WTC11 (cell line): ENCODE measurements around the gene REELD1. TPM values are rescaled to one million over a fixed set of nuclear protein-coding genes. Genes with fewer than 3 reads are reported as not detected.

Experiments used
- ATAC-seq: fragments of 200-7000 bp; cut with Tn5 transposase; 2 replicates; pipeline ENCODE4 v1.10.0; 2021; ENCODE audit warnings: mild to moderate bottlenecking, moderate library complexity
- CTCF ChIA-PET: fragments of 300-600 bp; sonication (Branson Sonifier 250); formaldehyde crosslinking; loops from one replicate; lab custom pipeline; 2021; ENCODE audit warnings: antibody characterized with exemption; lab: Charles Lee
- POLR2A ChIA-PET: fragments of 350-600 bp; sonication (Branson Sonifier 250); formaldehyde crosslinking; loops from one replicate; lab custom pipeline; 2021; ENCODE audit warnings: antibody characterized with exemption; lab: Charles Lee
- DNase-seq: peaks from one replicate; pipeline ENCODE4 v3.0.0; 2021; ENCODE audit warnings: low spot score
- H3K27ac Mint-ChIP-seq: 2 replicates; pipeline ENCODE4 v1.8.0; 2021; ENCODE audit warnings: mixed read lengths
- H3K27me3 Mint-ChIP-seq: 2 replicates; pipeline ENCODE4 v1.8.0; 2021; ENCODE audit warnings: low read depth, mild to moderate bottlenecking, moderate library complexity, mixed read lengths
- H3K36me3 Mint-ChIP-seq: 2 replicates; pipeline ENCODE4 v1.8.0; 2021; ENCODE audit warnings: mixed read lengths
- H3K4me1 Mint-ChIP-seq: 2 replicates; pipeline ENCODE4 v1.8.0; 2022; ENCODE audit warnings: mixed read lengths
- H3K4me3 Mint-ChIP-seq: 2 replicates; pipeline ENCODE4 v1.8.0; 2021; ENCODE audit warnings: mild to moderate bottlenecking, moderate library complexity, mixed read lengths
- H3K9me3 Mint-ChIP-seq: 2 replicates; pipeline ENCODE4 v1.8.0; 2021; ENCODE audit warnings: mixed read lengths
- AFF4 ChIP-seq: sonication (generic); formaldehyde crosslinking; IDR thresholded peaks from 2 replicates; pipeline ENCODE4 v1.8.1; 2023; ENCODE audit warnings: mild to moderate bottlenecking, missing genetic modification reagents, borderline replicate concordance
- ATF3 ChIP-seq: sonication (generic); formaldehyde crosslinking; conservative IDR thresholded peaks from 2 replicates; pipeline ENCODE4 v1.8.1; 2022; ENCODE audit warnings: mild to moderate bottlenecking, missing genetic modification reagents
- EMX1 ChIP-seq: fragments of 250-450 bp; sonication (Bioruptor Pico); IDR thresholded peaks from 2 replicates; pipeline ENCODE4 v1.8.0; 2021; ENCODE audit warnings: mild to moderate bottlenecking
- FOXP1 ChIP-seq: sonication (generic); formaldehyde crosslinking; IDR thresholded peaks from 2 replicates; pipeline ENCODE4 v1.8.0; 2022; ENCODE audit warnings: missing genetic modification reagents, mild to moderate bottlenecking, moderate library complexity, borderline replicate concordance
- HMGXB4 ChIP-seq: sonication (generic); formaldehyde crosslinking; IDR thresholded peaks from 2 replicates; pipeline ENCODE4 v1.8.1; 2023; ENCODE audit warnings: mild to moderate bottlenecking, moderate library complexity, missing genetic modification reagents
- JUN ChIP-seq: sonication (generic); formaldehyde crosslinking; IDR thresholded peaks from 2 replicates; pipeline ENCODE4 v1.8.0; 2023; ENCODE audit warnings: mild to moderate bottlenecking, missing genetic modification reagents
- KAT7 ChIP-seq: sonication (generic); formaldehyde crosslinking; IDR thresholded peaks from 2 replicates; pipeline ENCODE4 v1.8.1; 2023; ENCODE audit warnings: missing genetic modification reagents, mild to moderate bottlenecking, borderline replicate concordance
- MAX ChIP-seq: sonication (generic); formaldehyde crosslinking; IDR thresholded peaks from 2 replicates; pipeline ENCODE4 v1.8.0; 2022; ENCODE audit warnings: mild to moderate bottlenecking, missing genetic modification reagents
- NR1H2 ChIP-seq: sonication (generic); formaldehyde crosslinking; IDR thresholded peaks from 2 replicates; pipeline ENCODE4 v1.9.0; 2021; ENCODE audit warnings: mild to moderate bottlenecking, moderate library complexity, missing genetic modification reagents
- USF1 ChIP-seq: sonication (generic); formaldehyde crosslinking; IDR thresholded peaks from 2 replicates; pipeline ENCODE4 v1.8.0; 2022; ENCODE audit warnings: mild to moderate bottlenecking, missing genetic modification reagents
- ZNF263 ChIP-seq: sonication (generic); formaldehyde crosslinking; IDR thresholded peaks from 2 replicates; pipeline ENCODE4 v1.8.1; 2022; ENCODE audit warnings: low read depth, mild to moderate bottlenecking, moderate library complexity, missing genetic modification reagents
- ZNF281 ChIP-seq: sonication (generic); formaldehyde crosslinking; IDR thresholded peaks from 2 replicates; pipeline ENCODE4 v1.8.0; 2023; ENCODE audit warnings: mild to moderate bottlenecking, missing genetic modification reagents
- total RNA-seq: library from RNA; stranded (reverse); gene quantifications from 3 replicates; pipeline ENCODE4 v1.2.3, GENCODE V29; 2021
- TF ChIP-seq, protein P1 (sequence below): sonication (generic); formaldehyde crosslinking; IDR thresholded peaks from 2 replicates; pipeline ENCODE4 v1.8.1; 2023; ENCODE audit warnings: mild to moderate bottlenecking, missing genetic modification reagents, moderate library complexity
- TF ChIP-seq, protein P2 (sequence below): sonication (generic); formaldehyde crosslinking; IDR thresholded peaks from 2 replicates; pipeline ENCODE4 v1.8.1; 2022; ENCODE audit warnings: missing genetic modification reagents, borderline replicate concordance
- TF ChIP-seq, protein P3 (sequence below): sonication (generic); formaldehyde crosslinking; conservative IDR thresholded peaks from 2 replicates; pipeline ENCODE4 v1.8.1; 2023; ENCODE audit warnings: mild to moderate bottlenecking, low read depth, missing genetic modification reagents, moderate library complexity
- TF ChIP-seq, protein P4 (sequence below): sonication (generic); formaldehyde crosslinking; IDR thresholded peaks from 2 replicates; pipeline ENCODE4 v1.8.1; 2022; ENCODE audit warnings: mild to moderate bottlenecking, moderate library complexity, missing genetic modification reagents

The REELD1 gene
- total RNA-seq, 1 experiment from 2014 or later, result not detected

GRCh38 chr4:146256328-146256727 lies 42.0 kb downstream of the REELD1 start:
- H3K9me3 Mint-ChIP-seq, result no peaks in the 10 kb centered on the region
- H3K36me3 Mint-ChIP-seq, result no peaks in the 10 kb centered on the region
- ATAC-seq (no peak), DNase-seq (no peak)
- H3K27me3 Mint-ChIP-seq, result no peaks in the 10 kb centered on the region
- ChIA-PET POLR2A (no interaction called here), CTCF (no interaction called here)
- H3K27ac Mint-ChIP-seq, result no peak overlapping the region
- no peaks in the 10 kb centered on the region for H3K4me1 Mint-ChIP-seq
- H3K4me3 Mint-ChIP-seq, result no peak overlapping the region
- TF ChIP-seq HMGXB4 (CRISPR knock-in tag) (no peak), USF1 (CRISPR knock-in tag) (no peak), MAX (CRISPR knock-in tag) (no peak), ZNF281 (CRISPR knock-in tag) (no peak), ATF3 (no peak), EMX1 (CRISPR knock-in tag) (no peak), AFF4 (no peak), FOXP1 (CRISPR knock-in tag) (no peak), ZNF263 (no peak)
- TF ChIP-seq, all 79 proteins: peak for 0

DNA sequence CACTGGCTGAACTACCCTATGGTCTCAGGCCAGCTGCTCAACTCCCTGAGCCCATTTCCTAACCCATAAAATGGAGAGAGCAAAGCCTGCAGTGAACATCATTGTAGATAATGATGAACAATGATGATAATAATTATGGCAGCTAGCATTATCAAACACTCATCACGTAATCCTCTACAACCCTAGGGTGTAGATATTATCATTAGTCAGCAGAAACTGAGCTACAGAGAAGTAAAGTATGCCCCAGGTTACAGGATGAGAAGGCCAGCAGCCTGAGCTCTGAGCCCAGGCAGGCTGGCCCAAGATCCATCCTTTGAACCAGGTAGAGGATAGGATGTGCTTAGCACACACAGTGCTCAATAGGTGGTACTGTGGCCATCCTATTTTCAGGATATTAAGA lies 43.2 kb downstream of the REELD1 start:
- H3K4me3 Mint-ChIP-seq, result no peak overlapping the region
- H3K27ac Mint-ChIP-seq, result no peak overlapping the region
- CTCF ChIA-PET, result no interaction called here
- H3K27me3 Mint-ChIP-seq, result no peaks in the 10 kb centered on the region
- H3K9me3 Mint-ChIP-seq, result no peaks in the 10 kb centered on the region
- ATAC-seq (no peak), DNase-seq (no peak)
- POLR2A ChIA-PET, result no interaction called here
- H3K4me1 Mint-ChIP-seq, result no peaks in the 10 kb centered on the region
- no peaks in the 10 kb centered on the region for H3K36me3 Mint-ChIP-seq
- TF ChIP-seq JUN (CRISPR knock-in tag) (no peak), MAX (CRISPR knock-in tag) (no peak), KAT7 (CRISPR knock-in tag) (no peak), NR1H2 (no peak)
- TF ChIP-seq, protein P1, sequence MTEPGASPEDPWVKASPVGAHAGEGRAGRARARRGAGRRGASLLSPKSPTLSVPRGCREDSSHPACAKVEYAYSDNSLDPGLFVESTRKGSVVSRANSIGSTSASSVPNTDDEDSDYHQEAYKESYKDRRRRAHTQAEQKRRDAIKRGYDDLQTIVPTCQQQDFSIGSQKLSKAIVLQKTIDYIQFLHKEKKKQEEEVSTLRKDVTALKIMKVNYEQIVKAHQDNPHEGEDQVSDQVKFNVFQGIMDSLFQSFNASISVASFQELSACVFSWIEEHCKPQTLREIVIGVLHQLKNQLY (CRISPR knock-in tag), result no peak
- TF ChIP-seq, protein P2, sequence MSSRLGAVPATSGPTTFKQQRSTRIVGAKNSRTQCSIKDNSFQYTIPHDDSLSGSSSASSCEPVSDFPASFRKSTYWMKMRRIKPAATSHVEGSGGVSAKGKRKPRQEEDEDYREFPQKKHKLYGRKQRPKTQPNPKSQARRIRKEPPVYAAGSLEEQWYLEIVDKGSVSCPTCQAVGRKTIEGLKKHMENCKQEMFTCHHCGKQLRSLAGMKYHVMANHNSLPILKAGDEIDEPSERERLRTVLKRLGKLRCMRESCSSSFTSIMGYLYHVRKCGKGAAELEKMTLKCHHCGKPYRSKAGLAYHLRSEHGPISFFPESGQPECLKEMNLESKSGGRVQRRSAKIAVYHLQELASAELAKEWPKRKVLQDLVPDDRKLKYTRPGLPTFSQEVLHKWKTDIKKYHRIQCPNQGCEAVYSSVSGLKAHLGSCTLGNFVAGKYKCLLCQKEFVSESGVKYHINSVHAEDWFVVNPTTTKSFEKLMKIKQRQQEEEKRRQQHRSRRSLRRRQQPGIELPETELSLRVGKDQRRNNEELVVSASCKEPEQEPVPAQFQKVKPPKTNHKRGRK (CRISPR knock-in tag), result no peak
- TF ChIP-seq, protein P3, sequence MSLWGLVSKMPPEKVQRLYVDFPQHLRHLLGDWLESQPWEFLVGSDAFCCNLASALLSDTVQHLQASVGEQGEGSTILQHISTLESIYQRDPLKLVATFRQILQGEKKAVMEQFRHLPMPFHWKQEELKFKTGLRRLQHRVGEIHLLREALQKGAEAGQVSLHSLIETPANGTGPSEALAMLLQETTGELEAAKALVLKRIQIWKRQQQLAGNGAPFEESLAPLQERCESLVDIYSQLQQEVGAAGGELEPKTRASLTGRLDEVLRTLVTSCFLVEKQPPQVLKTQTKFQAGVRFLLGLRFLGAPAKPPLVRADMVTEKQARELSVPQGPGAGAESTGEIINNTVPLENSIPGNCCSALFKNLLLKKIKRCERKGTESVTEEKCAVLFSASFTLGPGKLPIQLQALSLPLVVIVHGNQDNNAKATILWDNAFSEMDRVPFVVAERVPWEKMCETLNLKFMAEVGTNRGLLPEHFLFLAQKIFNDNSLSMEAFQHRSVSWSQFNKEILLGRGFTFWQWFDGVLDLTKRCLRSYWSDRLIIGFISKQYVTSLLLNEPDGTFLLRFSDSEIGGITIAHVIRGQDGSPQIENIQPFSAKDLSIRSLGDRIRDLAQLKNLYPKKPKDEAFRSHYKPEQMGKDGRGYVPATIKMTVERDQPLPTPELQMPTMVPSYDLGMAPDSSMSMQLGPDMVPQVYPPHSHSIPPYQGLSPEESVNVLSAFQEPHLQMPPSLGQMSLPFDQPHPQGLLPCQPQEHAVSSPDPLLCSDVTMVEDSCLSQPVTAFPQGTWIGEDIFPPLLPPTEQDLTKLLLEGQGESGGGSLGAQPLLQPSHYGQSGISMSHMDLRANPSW, result no peak
- TF ChIP-seq, protein P4, sequence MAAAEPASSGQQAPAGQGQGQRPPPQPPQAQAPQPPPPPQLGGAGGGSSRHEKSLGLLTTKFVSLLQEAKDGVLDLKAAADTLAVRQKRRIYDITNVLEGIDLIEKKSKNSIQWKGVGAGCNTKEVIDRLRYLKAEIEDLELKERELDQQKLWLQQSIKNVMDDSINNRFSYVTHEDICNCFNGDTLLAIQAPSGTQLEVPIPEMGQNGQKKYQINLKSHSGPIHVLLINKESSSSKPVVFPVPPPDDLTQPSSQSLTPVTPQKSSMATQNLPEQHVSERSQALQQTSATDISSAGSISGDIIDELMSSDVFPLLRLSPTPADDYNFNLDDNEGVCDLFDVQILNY (CRISPR knock-in tag), result no peak
